Activated CD8-positive, alpha-beta memory T cell treated with anti-CD3 and anti-CD28 coated beads for 36 hours (primary cell): ENCODE measurements around the gene PLA2G4E. TPM values are rescaled to one million over a fixed set of nuclear protein-coding genes. Genes with fewer than 3 reads are reported as not detected.

Experiments
- CTCF ChIA-PET: fragments of 350-600 bp; sonication (Branson Sonifier 250); formaldehyde crosslinking; loops from one replicate; lab custom pipeline; 2021; ENCODE audit warnings: antibody characterized with exemption; lab: Charles Lee
- POLR2A ChIA-PET: fragments of 350-600 bp; sonication (Branson Sonifier 250); formaldehyde crosslinking; loops from one replicate; lab custom pipeline; 2021; ENCODE audit warnings: antibody characterized with exemption; lab: Charles Lee
- total RNA-seq, 2 experiments: library from RNA; stranded (reverse); gene quantifications; one replicate each; pipeline ENCODE4 v1.2.3, GENCODE V29; 2021

PLA2G4E gene
- total RNA-seq, 2 experiments from 2014 or later, result not detected

- CTCF ChIA-PET, result interaction anchor here (0.5 to 1.9 kb wide), 2 partner anchors 10 to 118 kb away, joined by 3 to 6 read pairs; no protein-coding TSS in a partner anchor
Observed at GRCh38 chr15:41999290-42000285, 21.3 kb downstream of the PLA2G4E start.

GRCh38 chr15:41997845-41998244 lies 23.0 kb downstream of the PLA2G4E start:
- ChIA-PET CTCF (interaction anchor here (0.6 to 2.5 kb wide), 3 partner anchors 9 to 86 kb away, joined by 3 to 7 read pairs (median 4); no protein-coding TSS in a partner anchor), POLR2A (no interaction called here)

More at GRCh38 chr15:41999290-42000285, 21.3 kb downstream of the PLA2G4E start:
- POLR2A ChIA-PET, result no interaction called here

- ChIA-PET POLR2A (interaction anchor here (0.5 kb wide), 1 partner anchor 151 kb away, joined by 5 read pairs; no protein-coding TSS in a partner anchor), CTCF (interaction anchor here (0.6 to 2.5 kb wide), 4 partner anchors 8 to 62 kb away, joined by 3 to 7 read pairs (median 4); no protein-coding TSS in a partner anchor)
Observed at GRCh38 chr15:41996921-41997592, 23.8 kb downstream of the PLA2G4E start.

- ChIA-PET POLR2A (no interaction called here), CTCF (interaction anchor here (2.5 kb wide), 1 partner anchor 7 kb away, joined by 7 read pairs; no protein-coding TSS in a partner anchor)
Observed at GRCh38 chr15:41996376-41996775, 24.5 kb downstream of the PLA2G4E start.

GRCh38 chr15:41995476-41995855 lies 25.4 kb downstream of the PLA2G4E start:
- POLR2A ChIA-PET, result no interaction called here
- CTCF ChIA-PET, result interaction anchor here (1.8 kb wide), 1 partner anchor 89 kb away, joined by 4 read pairs; no protein-coding TSS in a partner anchor

- ChIA-PET POLR2A (interaction anchor here (0.6 kb wide), 1 partner anchor 502 kb away, joined by 3 read pairs; no protein-coding TSS in a partner anchor), CTCF (interaction anchor here (1.8 kb wide), 1 partner anchor 89 kb away, joined by 4 read pairs; no protein-coding TSS in a partner anchor)
Observed at GRCh38 chr15:41994772-41995475, 25.9 kb downstream of the PLA2G4E start.

GRCh38 chr15:41994171-41994650 lies 26.6 kb downstream of the PLA2G4E start:
- CTCF ChIA-PET, result interaction anchor here (1.8 kb wide), 1 partner anchor 90 kb away, joined by 4 read pairs; no protein-coding TSS in a partner anchor
- POLR2A ChIA-PET, result interaction anchor here (0.6 kb wide), 1 partner anchor 501 kb away, joined by 3 read pairs; no protein-coding TSS in a partner anchor

GRCh38 chr15:41993472-41994170 lies 27.2 kb downstream of the PLA2G4E start:
- ChIA-PET CTCF (interaction anchor here (2.0 kb wide), 1 partner anchor 63 kb away, joined by 6 read pairs; no protein-coding TSS in a partner anchor), POLR2A (no interaction called here)

GRCh38 chr15:41992803-41993190 lies 28.0 kb downstream of the PLA2G4E start:
- POLR2A ChIA-PET, result no interaction called here
- CTCF ChIA-PET, result interaction anchor here (2.0 kb wide), 1 partner anchor 64 kb away, joined by 6 read pairs; no protein-coding TSS in a partner anchor

GRCh38 chr15:41992151-41992802 lies 28.6 kb downstream of the PLA2G4E start:
- POLR2A ChIA-PET, result no interaction called here

GRCh38 chr15:41990691-41991090 lies 30.2 kb downstream of the PLA2G4E start:
- CTCF ChIA-PET, result interaction anchor here (1.1 to 3.8 kb wide), 9 partner anchors 7 to 147 kb away, joined by 3 to 29 read pairs (median 7); partner anchors contain the start of gene PLA2G4E
- POLR2A ChIA-PET, result no interaction called here

More at GRCh38 chr15:41992151-41992802, 28.6 kb downstream of the PLA2G4E start:
- CTCF ChIA-PET, result interaction anchor here (2.0 kb wide), 1 partner anchor 64 kb away, joined by 6 read pairs; no protein-coding TSS in a partner anchor

GRCh38 chr15:41990243-41990605 lies 30.6 kb downstream of the PLA2G4E start:
- POLR2A ChIA-PET, result no interaction called here
- CTCF ChIA-PET, result interaction anchor here (0.7 to 3.8 kb wide), 17 partner anchors 8 to 148 kb away, joined by 3 to 29 read pairs (median 6); partner anchors contain the start of gene PLA2G4E

GRCh38 chr15:41989573-41990242 lies 31.1 kb downstream of the PLA2G4E start:
- ChIA-PET CTCF (interaction anchor here (0.7 to 3.8 kb wide), 20 partner anchors 8 to 148 kb away, joined by 3 to 29 read pairs (median 6); partner anchors contain the start of gene PLA2G4E), POLR2A (interaction anchor here (1.2 kb wide), 1 partner anchor 17 kb away, joined by 3 read pairs; the partner anchor contains the start of gene EHD4)

- CTCF ChIA-PET, result interaction anchor here (1.0 to 3.8 kb wide), 18 partner anchors 9 to 149 kb away, joined by 3 to 29 read pairs (median 6); no protein-coding TSS in a partner anchor
Observed at GRCh38 chr15:41988896-41989572, 31.8 kb downstream of the PLA2G4E start.

GRCh38 chr15:41987925-41988275 lies 32.9 kb downstream of the PLA2G4E start:
- CTCF ChIA-PET, result interaction anchor here (0.6 to 3.8 kb wide), 5 partner anchors 10 to 96 kb away, joined by 4 to 29 read pairs (median 7); no protein-coding TSS in a partner anchor
- POLR2A ChIA-PET, result no interaction called here

More at GRCh38 chr15:41988896-41989572, 31.8 kb downstream of the PLA2G4E start:
- POLR2A ChIA-PET, result interaction anchor here (1.2 kb wide), 1 partner anchor 16 kb away, joined by 3 read pairs; the partner anchor contains the start of gene EHD4
